HG03469 (cell line): Measurements from ENCODE around the gene VMP1.

ENCODE experiments used
- ATAC-seq: cut with Tn5 transposase; IDR thresholded peaks from one replicate; pipeline ENCODE4 v1.9.1; 2021; ENCODE audit warnings: mild to moderate bottlenecking, moderate library complexity, moderate number of reproducible peaks; ENCODE audit not compliant: unreplicated experiment

Gene VMP1

DNA sequence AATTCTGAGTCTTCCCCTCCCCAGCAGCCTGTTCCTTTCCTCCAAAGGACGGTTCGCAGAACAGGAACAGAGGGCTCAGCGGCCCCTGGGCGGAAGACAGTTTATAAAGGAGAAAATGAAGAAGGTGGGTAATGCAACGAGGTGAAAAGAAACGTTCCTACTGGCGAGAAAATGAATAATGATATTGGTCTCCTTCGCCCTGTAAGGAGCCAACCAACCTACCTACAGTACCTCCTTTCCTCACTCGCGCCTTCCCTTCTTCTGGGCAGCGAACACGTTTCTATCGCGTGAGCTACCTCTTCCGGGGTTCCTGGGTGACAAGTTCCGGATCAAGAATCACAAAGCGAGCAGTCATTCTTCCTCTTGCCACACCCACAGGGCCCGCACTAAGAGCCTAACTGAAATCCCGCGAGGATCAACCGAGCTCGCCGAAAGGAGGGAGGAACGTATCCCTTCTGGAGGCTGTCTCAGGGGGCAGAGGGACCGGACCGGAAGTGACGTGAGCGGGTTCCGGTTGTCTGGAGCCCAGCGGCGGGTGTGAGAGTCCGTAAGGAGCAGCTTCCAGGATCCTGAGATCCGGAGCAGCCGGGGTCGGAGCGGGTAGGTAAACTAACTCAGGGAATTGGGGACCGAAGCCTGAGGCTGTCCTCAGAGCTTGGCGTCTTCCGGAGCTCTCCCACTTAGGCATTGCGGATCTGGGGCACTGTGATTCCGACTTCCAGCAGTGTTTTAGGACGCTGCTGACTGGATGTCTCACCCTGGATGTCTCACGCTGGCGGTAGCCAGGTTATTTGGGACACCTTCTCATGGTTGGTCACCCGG, at the start of gene VMP1, which contains the start of gene PTRH2:
TSS of gene VMP1 (plus strand) at position 506 of the 822 bp plus-strand sequence. CDS start 23,793 bp downstream, outside the sequence.
TSS of gene PTRH2 (minus strand) at position 282 of the 822 bp plus-strand sequence. CDS start 9,452 bp downstream, outside the sequence.
- peak; percentile 78 for ATAC-seq

DNA sequence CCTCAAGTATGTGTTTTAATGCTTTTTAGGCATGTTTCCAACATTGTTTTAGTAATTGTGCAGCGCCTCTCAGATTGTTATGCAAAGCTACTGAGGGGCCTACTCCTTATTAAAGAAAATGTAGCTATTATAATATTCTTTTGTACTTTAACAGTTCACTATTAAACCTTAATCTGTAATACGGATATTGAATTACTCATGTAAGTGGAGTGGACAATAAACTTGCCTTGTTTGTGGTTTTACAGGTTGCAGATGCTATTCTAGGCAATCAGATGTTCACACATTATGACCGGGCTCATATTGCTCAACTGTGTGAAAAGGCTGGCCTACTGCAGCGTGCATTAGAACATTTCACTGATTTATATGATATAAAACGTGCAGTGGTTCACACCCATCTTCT, 41.2 kb upstream of the VMP1 start:
- ATAC-seq = no peak

DNA sequence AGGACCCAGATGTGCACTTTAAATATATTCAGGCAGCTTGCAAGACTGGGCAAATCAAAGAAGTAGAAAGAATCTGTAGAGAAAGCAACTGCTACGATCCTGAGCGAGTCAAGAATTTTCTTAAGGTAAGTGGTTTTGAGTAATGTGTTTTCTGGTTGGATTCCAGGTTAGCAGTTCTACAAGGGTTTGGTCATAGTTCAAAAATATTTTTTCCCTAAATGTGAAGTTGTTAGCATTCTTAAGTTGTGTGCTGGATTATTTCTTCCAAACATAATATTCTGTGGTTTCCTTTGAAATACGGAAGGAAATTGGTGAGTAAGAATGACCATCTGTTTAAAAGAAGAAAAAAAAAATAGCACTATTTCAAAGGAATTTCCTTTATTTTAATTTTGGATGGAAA, 38.6 kb upstream of the VMP1 start:
- no peak for ATAC-seq

DNA sequence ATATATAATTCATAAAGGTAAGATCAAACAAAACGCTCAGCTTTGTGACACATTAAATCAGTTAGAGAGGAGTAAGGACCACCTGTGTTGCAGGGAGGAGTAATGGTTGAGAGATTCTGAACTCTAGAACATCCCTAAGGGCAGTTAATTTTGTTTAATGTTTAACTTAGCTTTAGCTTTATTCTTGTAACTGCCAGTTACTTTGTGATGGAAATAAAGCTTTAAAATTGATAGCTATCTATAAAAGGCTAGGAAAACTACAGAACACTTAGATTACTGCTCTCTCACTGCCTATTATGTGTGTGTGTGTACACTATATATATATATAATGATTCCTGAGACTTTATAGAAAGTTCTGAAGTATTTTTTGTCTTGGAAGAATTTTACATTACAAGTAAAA, 38.0 kb upstream of the VMP1 start:
- no peak for ATAC-seq

DNA sequence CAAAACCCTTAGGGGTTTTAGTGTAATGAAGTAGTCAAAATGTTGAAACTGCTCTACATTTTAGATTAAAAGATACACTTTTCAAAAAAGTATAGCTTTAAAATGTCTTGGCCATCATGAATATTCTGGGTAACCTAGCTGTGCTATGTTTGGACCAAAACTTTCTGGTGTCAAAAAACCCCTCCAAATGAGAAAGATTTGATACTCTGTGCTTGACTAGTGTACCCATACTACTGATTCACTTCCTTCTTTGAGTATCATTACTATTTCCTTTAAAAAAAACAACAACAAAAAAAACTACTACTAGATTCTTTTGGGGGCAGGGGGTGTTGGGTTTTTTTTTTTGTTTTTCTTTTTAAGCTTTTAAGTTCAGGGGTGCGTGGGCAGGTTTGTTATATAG, 37.5 kb upstream of the VMP1 start:
- no peak for ATAC-seq

DNA sequence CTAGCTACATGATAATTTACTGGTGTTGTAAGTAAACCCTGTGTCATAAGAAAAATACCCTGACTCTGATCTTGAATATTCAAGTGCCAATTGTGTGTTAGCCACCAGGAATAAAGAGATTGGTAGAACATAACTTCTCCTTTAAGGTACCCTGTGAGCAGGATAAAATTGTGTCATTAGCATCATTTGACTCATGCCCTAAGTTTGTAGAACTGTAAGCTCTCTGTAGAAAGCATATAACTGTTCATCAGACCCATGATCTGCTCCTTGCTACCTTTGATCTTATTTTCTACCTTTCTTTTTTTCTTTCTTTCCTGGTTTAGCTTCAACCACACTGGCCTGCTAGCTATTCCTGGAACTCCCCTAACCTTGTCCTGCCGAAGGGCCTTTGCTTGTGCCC, 36.1 kb upstream of the VMP1 start:
- no peak for ATAC-seq

DNA sequence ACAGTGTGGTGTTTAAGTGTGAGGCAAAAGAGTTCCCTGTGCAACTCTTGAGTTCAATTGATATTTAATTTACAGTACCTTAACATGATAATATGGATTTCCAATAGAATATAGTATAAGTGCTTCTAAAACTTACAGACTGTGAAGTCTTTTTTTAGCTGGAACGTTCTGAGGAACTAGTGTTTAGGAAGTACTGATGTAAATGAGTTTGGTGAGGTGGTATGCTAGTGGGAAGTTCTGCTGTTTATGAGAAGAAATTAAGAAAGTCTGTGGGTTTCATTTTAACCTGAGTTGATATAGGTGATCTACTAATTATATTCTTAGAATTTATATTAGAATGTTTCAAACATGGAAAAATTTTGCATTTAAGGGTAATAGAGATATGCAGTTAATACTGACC, 32.2 kb upstream of the VMP1 start:
- ATAC-seq = no peak

DNA sequence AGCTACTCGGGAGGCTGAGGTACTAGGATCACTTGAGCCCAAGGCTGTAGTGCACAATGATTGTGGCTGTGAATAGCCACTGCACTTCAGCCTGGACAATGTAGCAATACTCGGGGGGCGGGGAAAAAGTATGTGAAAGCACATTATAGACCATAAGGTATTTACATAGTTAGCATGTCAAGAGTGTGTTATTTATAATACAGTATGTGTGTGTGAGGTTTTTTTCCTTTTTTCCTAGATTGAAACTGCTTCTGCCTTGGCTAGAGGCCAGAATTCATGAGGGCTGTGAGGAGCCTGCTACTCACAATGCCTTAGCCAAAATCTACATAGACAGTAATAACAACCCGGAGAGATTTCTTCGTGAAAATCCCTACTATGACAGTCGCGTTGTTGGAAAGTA, 30.7 kb upstream of the VMP1 start:
- ATAC-seq = no peak

DNA sequence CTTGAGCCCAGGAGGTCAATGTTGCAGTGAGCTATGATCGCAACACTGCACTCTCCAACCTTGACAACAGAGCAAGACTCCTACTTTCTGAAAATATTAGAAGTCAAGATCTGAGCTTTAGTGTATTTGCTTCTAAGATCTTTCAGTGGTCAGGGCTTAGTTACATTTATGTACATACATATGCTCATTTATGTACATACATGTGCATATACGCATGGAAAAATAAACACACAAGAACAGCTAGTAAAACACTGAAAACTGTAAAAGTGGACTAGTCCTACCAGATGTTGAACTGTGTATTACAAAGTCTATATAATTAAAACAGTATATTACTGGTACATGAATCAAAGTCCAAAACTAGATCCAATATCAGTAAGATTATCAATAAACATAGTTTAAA, 28.5 kb upstream of the VMP1 start:
- ATAC-seq = no peak

DNA sequence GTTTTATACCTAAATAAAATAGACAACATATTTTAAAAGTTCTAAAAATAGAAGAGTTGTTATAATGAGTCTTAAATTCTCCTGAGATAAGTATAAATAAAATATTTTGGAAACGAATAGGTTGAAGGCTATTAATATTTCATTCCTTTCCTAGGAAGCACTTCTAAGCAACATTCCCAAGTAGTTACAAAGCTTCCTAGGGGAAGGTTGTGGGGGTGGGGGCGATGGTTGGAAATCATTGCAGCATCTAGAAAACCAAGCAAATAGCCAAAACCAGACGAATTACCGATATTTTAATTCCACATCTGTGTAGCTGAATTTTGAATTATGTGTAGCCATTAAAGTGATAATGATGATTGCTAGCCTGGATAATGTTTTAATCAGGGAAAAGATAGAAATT, 27.1 kb upstream of the VMP1 start:
- no peak for ATAC-seq

DNA sequence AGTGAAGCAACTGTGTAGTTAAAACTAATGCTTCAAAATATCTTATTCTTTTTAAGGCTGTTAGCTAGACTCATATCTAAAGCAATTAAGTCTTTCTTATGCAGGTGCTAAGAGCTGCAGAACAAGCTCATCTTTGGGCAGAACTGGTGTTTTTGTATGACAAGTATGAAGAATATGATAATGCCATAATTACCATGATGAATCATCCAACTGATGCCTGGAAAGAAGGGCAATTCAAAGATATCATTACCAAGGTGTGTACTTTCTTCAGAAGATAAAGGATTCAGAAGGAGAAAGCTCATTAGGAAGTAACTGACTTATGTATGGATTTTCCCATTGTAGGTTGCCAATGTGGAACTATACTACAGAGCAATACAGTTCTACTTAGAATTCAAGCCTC, 24.2 kb upstream of the VMP1 start:
- no peak for ATAC-seq

DNA sequence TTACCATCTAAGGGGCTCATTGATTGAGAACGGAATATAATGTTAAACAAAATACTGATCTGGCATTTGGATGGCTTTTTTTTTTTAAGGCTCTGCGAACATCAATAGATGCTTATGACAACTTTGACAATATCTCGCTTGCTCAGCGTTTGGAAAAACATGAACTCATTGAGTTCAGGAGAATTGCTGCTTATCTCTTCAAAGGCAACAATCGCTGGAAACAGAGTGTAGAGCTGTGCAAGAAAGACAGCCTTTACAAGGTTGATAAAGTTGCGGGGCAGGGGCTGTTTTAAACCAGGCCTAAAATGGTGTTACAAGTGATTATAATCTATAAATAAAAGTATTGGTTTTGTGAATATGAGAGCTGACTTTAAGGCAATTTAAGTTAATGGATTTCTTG, 22.5 kb upstream of the VMP1 start:
- no peak for ATAC-seq

DNA sequence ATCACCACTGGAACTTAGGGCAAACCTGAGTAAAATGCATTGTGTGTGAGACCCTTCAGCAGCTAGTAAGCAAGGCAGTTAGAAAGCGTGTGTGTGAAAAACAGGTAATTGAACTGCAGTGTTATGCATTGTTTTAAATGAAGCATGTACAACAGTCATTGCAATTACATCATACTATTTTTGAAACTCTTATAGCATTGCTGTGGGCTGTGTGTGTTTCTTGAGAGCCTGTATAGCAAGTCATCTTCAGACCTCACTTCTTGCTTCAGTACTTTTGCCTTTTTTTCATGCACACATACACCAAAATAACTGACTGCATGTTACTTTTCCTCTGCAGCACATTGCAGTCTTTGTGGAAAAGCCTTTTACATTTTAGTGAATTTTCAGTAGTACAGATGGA, 19.4 kb upstream of the VMP1 start:
- no peak for ATAC-seq

DNA sequence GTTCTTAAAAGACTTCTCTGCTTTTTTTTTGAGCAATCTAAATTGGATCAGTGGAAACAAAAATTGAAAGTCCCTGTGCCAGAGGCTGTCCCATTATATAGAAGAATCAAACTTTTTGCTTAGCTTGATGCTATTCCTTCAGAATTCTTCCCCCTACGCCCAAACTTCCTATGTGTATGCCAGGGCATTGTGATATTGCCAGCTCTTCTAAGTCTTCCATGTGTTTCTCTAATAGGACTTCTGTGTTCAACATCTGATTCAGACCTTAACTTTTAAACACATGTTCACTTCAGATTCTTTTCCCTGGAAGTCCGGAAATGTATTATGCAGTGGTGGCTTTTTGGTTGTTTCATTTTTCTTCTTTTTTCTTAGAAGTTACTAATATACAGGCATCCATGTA, 19.0 kb upstream of the VMP1 start:
- ATAC-seq = no peak

DNA sequence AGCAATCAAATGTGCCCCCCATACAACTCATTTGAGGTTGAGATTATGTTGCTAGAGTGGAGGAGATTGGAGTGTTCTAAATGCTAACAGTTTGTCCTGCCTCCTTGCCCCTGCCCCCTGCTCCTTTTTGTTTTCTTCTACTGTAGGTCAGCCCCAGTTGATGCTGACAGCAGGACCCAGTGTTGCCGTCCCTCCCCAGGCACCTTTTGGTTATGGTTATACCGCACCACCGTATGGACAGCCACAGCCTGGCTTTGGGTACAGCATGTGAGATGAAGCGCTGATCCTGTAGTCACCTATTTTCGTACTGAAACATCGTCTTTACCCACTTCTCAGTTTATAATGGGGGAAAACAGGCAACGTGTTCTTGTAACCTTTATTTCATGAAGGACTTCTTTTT, 13.9 kb upstream of the VMP1 start:
- no peak for ATAC-seq

DNA sequence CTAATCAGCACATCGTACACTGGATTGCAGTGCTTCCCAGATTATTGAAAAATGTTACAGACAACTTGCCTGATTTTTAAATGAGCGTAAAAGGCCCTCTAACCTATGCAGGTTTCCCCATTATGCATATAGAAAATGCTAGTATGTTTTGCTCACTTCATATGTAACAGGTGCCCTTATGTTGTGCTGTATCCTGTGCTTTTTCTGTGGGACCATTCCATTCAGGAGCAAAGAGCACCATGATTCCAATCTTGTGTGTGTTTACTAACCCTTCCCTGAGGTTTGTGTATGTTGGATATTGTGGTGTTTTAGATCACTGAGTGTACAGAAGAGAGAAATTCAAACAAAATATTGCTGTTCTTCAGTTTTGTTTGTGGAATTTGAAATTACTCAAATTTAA, 13.1 kb upstream of the VMP1 start:
- no peak for ATAC-seq

DNA sequence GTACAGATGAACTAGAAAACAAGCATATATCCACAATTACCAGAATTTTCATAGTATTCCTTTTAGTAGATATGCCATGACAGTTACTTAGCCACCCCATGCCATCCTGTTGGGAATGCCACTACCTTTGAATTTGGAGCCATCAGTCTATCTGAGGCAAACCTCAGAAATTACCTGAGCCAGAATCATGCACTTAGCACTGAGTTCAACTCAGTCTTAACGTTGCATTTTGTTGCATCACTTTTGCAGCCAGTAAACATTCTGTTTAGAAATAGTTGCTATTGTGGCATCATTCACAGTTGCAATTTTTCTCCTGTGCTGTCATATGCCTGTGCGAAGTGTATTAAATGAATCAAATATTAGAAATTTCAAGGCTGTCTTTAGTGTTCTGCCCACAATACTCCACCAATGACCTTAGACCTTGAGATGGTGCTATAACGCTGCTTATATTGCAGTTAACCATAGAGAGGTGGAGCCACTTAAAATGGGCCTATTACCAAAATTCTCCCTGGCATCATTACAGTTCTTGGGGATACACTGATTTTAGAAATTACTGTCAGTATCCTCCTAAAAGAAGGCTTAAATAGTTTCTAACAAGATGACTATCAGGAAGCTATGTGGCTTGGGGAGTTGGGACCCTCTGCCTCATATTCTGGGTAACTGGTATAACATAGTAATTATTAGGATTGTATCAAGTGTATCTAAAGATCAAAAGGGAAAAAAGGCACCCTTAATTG, 11.3 kb upstream of the VMP1 start:
- no peak for ATAC-seq

DNA sequence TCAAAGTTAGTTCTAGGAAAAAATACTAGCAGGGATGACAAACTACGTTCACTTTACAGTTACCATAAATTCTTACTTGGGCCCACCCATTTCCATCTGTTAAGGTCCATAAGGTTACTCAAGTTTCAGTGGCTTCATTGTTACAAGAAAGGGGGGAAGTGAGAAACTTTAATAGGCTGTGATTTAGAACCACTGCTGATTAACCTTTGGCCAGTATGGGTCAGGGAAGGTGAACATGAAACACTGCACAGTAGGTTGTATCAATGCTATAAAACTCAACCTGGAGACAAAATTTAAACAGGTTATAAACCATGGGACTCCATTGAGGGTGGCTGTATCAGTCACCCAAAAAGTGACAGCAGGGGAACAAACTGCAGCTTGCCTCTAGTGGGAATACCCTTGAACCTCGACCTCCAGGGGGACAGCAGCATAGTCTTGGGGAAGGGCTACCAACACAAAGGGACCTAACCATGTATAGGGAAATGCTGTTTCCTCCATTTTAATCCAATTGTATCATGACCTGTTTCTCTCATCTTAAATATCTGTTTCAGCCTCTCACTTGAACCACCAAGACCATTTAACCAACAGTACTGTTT, 10.7 kb upstream of the VMP1 start:
- ATAC-seq = no peak

DNA sequence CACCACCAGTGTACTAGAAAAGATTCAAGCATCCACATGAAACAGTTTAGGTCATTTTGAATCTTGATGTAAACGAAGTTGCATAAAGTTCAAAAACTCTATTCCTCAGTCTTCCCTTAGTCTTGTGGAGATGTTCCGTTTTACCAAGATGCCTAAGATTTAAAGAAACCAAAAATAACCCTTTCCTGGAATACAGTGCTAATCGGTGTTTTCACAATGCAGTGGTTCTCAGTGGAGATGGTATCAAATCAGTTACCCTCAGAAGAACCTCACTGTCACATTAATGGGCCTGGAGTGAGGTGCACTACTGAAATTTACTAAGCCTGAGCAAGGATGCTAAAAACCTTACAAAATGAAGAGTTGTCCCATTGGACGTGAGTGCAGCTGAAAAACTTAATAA, 9.3 kb upstream of the VMP1 start:
- ATAC-seq = no peak

DNA sequence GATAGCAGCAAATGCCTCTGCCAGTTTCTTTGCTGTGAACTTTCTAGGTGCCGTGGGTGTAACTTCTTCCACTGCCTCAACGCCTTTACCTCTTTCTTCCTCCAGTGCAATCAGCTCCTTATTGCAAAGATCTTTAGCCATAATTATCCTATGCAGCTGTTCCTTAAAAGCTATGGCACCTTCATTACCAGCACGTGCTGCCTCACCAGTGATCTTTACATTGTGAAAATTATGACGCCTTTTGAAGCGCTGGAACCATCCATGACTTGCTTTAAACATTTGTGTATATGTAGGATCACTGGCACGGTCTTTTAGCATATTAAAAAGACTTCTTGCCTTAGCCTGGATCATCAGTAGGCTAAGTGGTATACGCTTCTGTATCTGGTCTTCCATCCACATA, 8.2 kb upstream of the VMP1 start:
- ATAC-seq = no peak

DNA sequence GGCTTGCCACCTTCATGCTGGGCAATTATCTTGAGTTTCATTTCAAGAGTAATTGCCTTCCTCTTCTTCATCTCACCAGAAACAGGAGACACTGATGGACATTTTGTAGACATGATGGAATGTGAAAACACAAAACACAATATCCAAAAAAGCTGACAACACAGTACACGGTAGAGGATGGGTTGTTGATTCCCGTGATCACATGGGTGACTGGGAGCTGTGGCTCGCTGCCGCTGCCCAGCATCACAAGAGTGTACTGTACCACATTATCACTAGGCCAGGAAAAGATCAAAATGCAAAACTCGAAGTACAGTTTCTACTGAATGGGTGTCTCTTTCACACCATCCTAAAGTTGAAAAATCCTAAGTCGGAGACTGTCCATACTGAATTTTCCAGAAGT, 7.7 kb upstream of the VMP1 start:
- ATAC-seq = no peak

DNA sequence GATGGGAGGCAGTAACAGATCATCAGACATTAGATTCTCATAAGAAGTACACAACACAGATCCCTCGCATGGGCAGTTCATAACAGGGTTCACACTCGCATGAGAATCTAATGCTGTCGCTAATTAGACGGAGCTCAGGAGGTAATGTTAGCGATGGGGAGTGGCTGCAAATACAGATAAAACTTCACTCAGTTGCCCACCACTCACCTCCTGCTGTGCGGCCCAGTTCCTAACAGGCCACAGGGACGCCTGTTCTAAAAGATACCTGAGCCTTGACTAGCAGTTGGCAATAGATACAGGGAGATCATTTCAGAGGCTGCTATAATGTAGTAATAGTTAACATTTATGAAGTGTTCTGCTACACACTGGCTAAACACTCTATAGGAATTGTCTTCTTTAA, 5.2 kb upstream of the VMP1 start:
- no peak for ATAC-seq
